BLaER1 (cell line): ENCODE results near the gene FAM151A.

Experiments
- H3K27ac ChIP-seq: shearing (Covaris generic); formaldehyde crosslinking; 2 replicates; pipeline ENCODE4 v1.8.1; 2022
- H3K27me3 ChIP-seq: shearing (Covaris generic); formaldehyde crosslinking; 2 replicates; pipeline ENCODE4 v1.8.1; 2022
- H3K36me3 ChIP-seq: shearing (Covaris generic); formaldehyde crosslinking; 2 replicates; pipeline ENCODE4 v1.8.1; 2022
- H3K4me1 ChIP-seq: shearing (Covaris generic); formaldehyde crosslinking; 2 replicates; pipeline ENCODE4 v1.8.1; 2022
- H3K4me2 ChIP-seq: shearing (Covaris generic); formaldehyde crosslinking; 2 replicates; pipeline ENCODE4 v1.8.1; 2022
- H3K4me3 ChIP-seq: shearing (Covaris generic); formaldehyde crosslinking; 2 replicates; pipeline ENCODE4 v1.8.1; 2022
- H3K9ac ChIP-seq: shearing (Covaris generic); formaldehyde crosslinking; 2 replicates; pipeline ENCODE4 v1.8.1; 2022
- H3K9me3 ChIP-seq: shearing (Covaris generic); formaldehyde crosslinking; 2 replicates; pipeline ENCODE4 v1.8.1; 2022
- H4K20me1 ChIP-seq: shearing (Covaris generic); formaldehyde crosslinking; 2 replicates; pipeline ENCODE4 v1.8.1; 2022
- Cebpa-rat ChIP-seq: shearing (Covaris generic); IDR thresholded peaks from 2 replicates; pipeline ENCODE4 v1.8.1; 2022

Gene FAM151A

GRCh38 chr1:54627196-54627595, 3.9 kb upstream of the FAM151A start:
- Histone ChIP-seq H3K36me3 (no peaks in the 10 kb centered on the region), H4K20me1 (no peaks in the 10 kb centered on the region)
- TF ChIP-seq Cebpa-rat = no peak

GRCh38 chr1:54624466-54625464, 1.4 kb upstream of the FAM151A start:
- Histone ChIP-seq H3K9ac (no peak overlapping the region), H3K36me3 (no peaks in the 10 kb centered on the region), H3K4me3 (no peak overlapping the region), H3K4me2 (no peak overlapping the region), H3K27ac (no peak overlapping the region), H4K20me1 (no peaks in the 10 kb centered on the region), H3K9me3 (no peaks in the 10 kb centered on the region), H3K4me1 (peaks cover under 1% of the 10 kb centered on the region; the same call in 1 of the 2 replicates), H3K27me3 (no peaks in the 10 kb centered on the region)
- no peak for TF ChIP-seq Cebpa-rat

More at GRCh38 chr1:54627196-54627595, 3.9 kb upstream of the FAM151A start:
- Histone ChIP-seq H3K4me1 (no peaks in the 10 kb centered on the region), H3K4me2 (no peak overlapping the region), H3K27me3 (no peaks in the 10 kb centered on the region), H3K4me3 (no peak overlapping the region), H3K27ac (no peak overlapping the region), H3K9me3 (peaks cover 5% of the 10 kb centered on the region; the same call in 1 of the 2 replicates), H3K9ac (no peak overlapping the region)

DNA sequence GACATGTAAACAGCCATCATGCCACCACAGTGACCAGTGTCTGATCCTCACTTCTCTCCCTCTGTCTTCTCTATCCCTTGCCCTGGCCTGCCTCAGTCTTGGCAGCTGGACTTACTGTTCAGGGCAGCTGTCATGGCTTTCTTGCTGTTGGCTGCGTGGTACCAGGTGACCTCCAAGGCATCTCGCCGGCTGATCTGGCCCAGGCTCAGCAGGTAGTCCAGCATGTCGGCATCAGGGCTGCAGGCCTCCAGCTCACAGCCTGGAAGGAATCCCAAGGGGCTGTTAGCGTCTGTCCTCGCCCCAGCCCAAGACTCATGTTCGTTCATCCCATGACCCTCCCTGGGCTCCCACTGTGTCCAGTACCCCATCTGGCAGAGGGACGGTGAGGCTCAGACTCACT, 3.6 kb downstream of the FAM151A start:
- Histone ChIP-seq H3K36me3 (no peaks in the 10 kb centered on the region), H3K9me3 (no peaks in the 10 kb centered on the region), H3K4me2 (peak overlapping the region; percentile 13; the same call in 1 of the 2 replicates), H3K9ac (no peak overlapping the region), H3K4me3 (no peak overlapping the region), H4K20me1 (no peaks in the 10 kb centered on the region), H3K27ac (no peak overlapping the region), H3K27me3 (no peaks in the 10 kb centered on the region), H3K4me1 (peaks cover 9% of the 10 kb centered on the region; the same call in 1 of the 2 replicates)
- no peak for TF ChIP-seq Cebpa-rat

- H4K20me1 ChIP-seq = no peaks in the 10 kb centered on the region
These were observed 7.6 kb downstream of the FAM151A start for GRCh38 chr1:54615531-54616279.

GRCh38 chr1:54614563-54614962, 8.8 kb downstream of the FAM151A start:
- no peak overlapping the region for H3K4me2 ChIP-seq
- no peaks in the 10 kb centered on the region for H4K20me1 ChIP-seq
- H3K4me1 ChIP-seq = peaks cover 10% of the 10 kb centered on the region
- H3K27ac ChIP-seq = no peak overlapping the region
- no peaks in the 10 kb centered on the region for H3K27me3 ChIP-seq
- H3K9me3 ChIP-seq = no peaks in the 10 kb centered on the region
- no peak overlapping the region for H3K9ac ChIP-seq
- H3K36me3 ChIP-seq = no peaks in the 10 kb centered on the region
- H3K4me3 ChIP-seq = no peak overlapping the region
- no peak for TF ChIP-seq Cebpa-rat

More at GRCh38 chr1:54615531-54616279, 7.6 kb downstream of the FAM151A start:
- Histone ChIP-seq H3K27ac (no peak overlapping the region), H3K4me2 (no peak overlapping the region), H3K4me3 (no peak overlapping the region), H3K36me3 (no peaks in the 10 kb centered on the region), H3K27me3 (no peaks in the 10 kb centered on the region), H3K9ac (no peak overlapping the region), H3K4me1 (peaks cover 9% of the 10 kb centered on the region; the same call in 1 of the 2 replicates), H3K9me3 (no peaks in the 10 kb centered on the region)
- TF ChIP-seq Cebpa-rat = no peak

GRCh38 chr1:54614024-54614423, 9.3 kb downstream of the FAM151A start:
- H3K4me1 ChIP-seq = peaks cover 10% of the 10 kb centered on the region
- H3K27ac ChIP-seq = no peak overlapping the region
- TF ChIP-seq Cebpa-rat = no peak
- no peaks in the 10 kb centered on the region for H3K27me3 ChIP-seq
- H3K9ac ChIP-seq = no peak overlapping the region
- H3K4me3 ChIP-seq = no peak overlapping the region
- no peaks in the 10 kb centered on the region for H3K36me3 ChIP-seq
- no peaks in the 10 kb centered on the region for H4K20me1 ChIP-seq
- H3K4me2 ChIP-seq = no peak overlapping the region
- no peaks in the 10 kb centered on the region for H3K9me3 ChIP-seq

- no peaks in the 10 kb centered on the region for H4K20me1 ChIP-seq
- H3K9me3 ChIP-seq = no peaks in the 10 kb centered on the region
- no peak overlapping the region for H3K4me3 ChIP-seq
- no peak for TF ChIP-seq Cebpa-rat
- H3K27ac ChIP-seq = no peak overlapping the region
- H3K4me1 ChIP-seq = peaks cover 21% of the 10 kb centered on the region
- no peak overlapping the region for H3K9ac ChIP-seq
- no peak overlapping the region for H3K4me2 ChIP-seq
- no peaks in the 10 kb centered on the region for H3K27me3 ChIP-seq
- H3K36me3 ChIP-seq = no peaks in the 10 kb centered on the region
These were observed 11.7 kb downstream of the FAM151A start for GRCh38 chr1:54611621-54612020.

DNA sequence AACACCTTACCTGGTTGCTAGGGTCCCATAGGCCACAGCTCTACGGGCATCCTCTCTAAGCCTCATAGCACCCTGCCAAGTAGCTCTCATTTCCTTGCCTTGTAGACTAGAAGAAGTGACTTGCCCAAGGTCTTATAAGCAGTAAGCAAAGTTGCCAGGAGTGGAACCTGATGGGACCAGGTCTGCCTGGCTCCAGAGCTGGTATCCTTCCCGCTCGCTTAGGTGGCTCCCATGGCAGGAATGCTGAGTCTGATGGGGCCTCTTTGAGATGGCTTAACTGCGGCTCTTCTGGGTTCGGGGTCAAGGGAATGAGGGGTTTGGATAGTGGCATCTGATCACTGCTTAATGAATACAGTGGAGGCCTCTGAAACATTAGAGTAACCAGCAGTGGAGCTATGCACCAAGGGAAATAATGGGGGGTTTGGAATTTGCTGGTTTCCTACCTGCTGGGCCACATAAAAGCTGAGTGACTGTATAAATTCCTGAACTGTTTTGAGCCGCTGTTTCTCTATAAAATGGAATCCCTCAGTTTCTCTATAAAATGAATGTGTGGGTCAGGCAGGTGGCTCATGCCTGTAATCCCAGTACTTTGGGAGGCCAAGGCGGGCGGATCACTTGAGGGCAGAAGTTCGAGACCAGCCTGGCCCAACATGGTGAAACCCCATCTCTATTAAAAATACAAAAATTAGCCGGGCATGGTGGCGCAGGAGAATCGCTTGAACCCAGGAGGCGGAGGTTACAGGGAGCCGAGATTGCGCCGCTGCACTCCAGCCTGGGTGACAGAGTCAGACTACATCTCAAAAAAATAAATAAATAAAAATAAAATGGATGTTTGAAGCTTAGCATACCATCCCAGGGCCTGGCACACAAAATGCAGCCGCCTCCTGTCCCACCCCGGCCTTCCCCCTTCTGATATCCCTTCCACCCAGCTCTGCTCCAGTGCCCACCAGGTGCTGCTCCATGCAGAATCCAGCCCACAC, 12.4 kb downstream of the FAM151A start:
- TF ChIP-seq Cebpa-rat = no peak
- no peaks in the 10 kb centered on the region for H3K36me3 ChIP-seq
- peaks cover 21% of the 10 kb centered on the region for H3K4me1 ChIP-seq
- H3K27ac ChIP-seq = no peak overlapping the region
- H3K9ac ChIP-seq = no peak overlapping the region
- H3K4me3 ChIP-seq = no peak overlapping the region
- H3K27me3 ChIP-seq = no peaks in the 10 kb centered on the region
- no peak overlapping the region for H3K4me2 ChIP-seq
- no peaks in the 10 kb centered on the region for H3K9me3 ChIP-seq
- no peaks in the 10 kb centered on the region for H4K20me1 ChIP-seq

DNA sequence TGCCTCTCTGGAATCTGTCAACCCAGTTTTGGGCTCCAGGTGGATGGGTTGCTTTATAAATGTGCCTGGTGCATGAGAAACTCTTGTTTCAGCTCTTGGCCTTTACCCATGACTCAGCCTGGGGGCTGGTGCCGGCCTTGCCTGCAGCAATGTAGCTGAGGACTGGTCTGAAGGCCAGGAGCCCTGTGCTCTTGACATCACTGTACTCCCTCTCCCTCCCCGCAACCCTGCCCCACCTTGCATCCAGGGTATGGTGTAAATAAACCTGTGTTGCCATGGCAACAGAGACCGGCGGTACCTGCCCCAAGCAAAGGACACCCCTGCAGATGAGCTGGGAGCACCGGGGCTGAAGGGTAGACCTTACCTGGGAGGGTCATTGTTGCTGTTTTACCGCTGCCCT, 13.3 kb downstream of the FAM151A start:
- Histone ChIP-seq H3K9me3 (no peaks in the 10 kb centered on the region), H3K36me3 (no peaks in the 10 kb centered on the region), H4K20me1 (no peaks in the 10 kb centered on the region), H3K9ac (no peak overlapping the region), H3K27me3 (no peaks in the 10 kb centered on the region), H3K4me3 (no peak overlapping the region), H3K27ac (no peak overlapping the region), H3K4me2 (peak overlapping the region; percentile 50; the same call in 1 of the 2 replicates), H3K4me1 (peaks cover 22% of the 10 kb centered on the region)
- TF ChIP-seq Cebpa-rat = no peak
